ENCODE measurements around the gene RNF150.
"Not testable (repeated sequence)": the region's sequence is repeated elsewhere in the genome, so short reads cannot be mapped to it uniquely, and the experiment has no call there.

The RNF150 gene

GRCh38 chr4:140810591-140811169 is 322.6 kb downstream of the RNF150 start:
- DNase-seq = not testable (repeated sequence)

Data from EL (cell line).